H1 (cell line): ENCODE results near the gene IGLL1. TPM values are rescaled to one million over a fixed set of nuclear protein-coding genes. Genes with fewer than 3 reads are reported as not detected.
A peak's percentile ranks its signal among the peaks of the same experiment; 100 is the strongest.

Experiments
- CTCF ChIA-PET: fragments of 300-600 bp; sonication (Branson Sonifier 250); formaldehyde crosslinking; loops from one replicate; lab custom pipeline; 2021; ENCODE audit not compliant: partially characterized antibody; lab: Charles Lee
- POLR2A ChIA-PET: fragments of 300-600 bp; sonication (Branson Sonifier 250); formaldehyde crosslinking; loops from one replicate; lab custom pipeline; 2021; ENCODE audit warnings: inconsistent platforms; ENCODE audit not compliant: partially characterized antibody; lab: Charles Lee
- DNase-seq, 2 experiments: peaks; one replicate each; pipeline versions ENCODE4 v3.0.0 to v3.0.0-alpha.2; 2010 to 2022; ENCODE audit warnings: low spot score in 2 of 2, low read depth in 1 of 2, mixed read lengths in 1 of 2
- FAIRE-seq: peaks from 2 replicates; lab custom pipeline; 2011; peaks lifted over from hg19 to GRCh38; lab: Jason Lieb, UNC
- H2AFZ ChIP-seq: 2 replicates; pipeline ENCODE4 v1.8.1; 2012; ENCODE audit warnings: low read length, inconsistent platforms
- H2AK5ac ChIP-seq: 2 replicates; pipeline ENCODE4 v1.6.1; 2013; ENCODE audit warnings: low read depth, low read length
- H2BK120ac ChIP-seq: replicated peaks from 2 replicates; pipeline ENCODE3; 2013; ENCODE audit warnings: low read depth, low read length, inconsistent platforms
- H2BK12ac ChIP-seq: 2 replicates; pipeline ENCODE4 v1.6.1; 2013; ENCODE audit warnings: low read depth, low read length
- H2BK15ac ChIP-seq: 2 replicates; pipeline ENCODE4 v1.6.1; 2013; ENCODE audit warnings: low read length
- H2BK20ac ChIP-seq: 2 replicates; pipeline ENCODE4 v1.6.1; 2013; ENCODE audit warnings: low read length
- H2BK5ac ChIP-seq: 2 replicates; pipeline ENCODE4 v1.6.1; 2013; ENCODE audit warnings: low read depth, low read length
- H3K14ac ChIP-seq: 2 replicates; pipeline ENCODE4 v1.6.1; 2013; ENCODE audit warnings: inconsistent platforms; ENCODE audit not compliant: insufficient read length
- H3K18ac ChIP-seq: 2 replicates; pipeline ENCODE4 v1.6.1; 2013; ENCODE audit warnings: low read length; ENCODE audit errors: extremely low read depth
- H3K23ac ChIP-seq: 2 replicates; pipeline ENCODE4 v1.6.1; 2013; ENCODE audit warnings: inconsistent platforms; ENCODE audit not compliant: insufficient read length
- H3K23me2 ChIP-seq: 2 replicates; pipeline ENCODE4 v1.6.1; 2013; ENCODE audit warnings: low read depth, low read length
- H3K27ac ChIP-seq: 2 replicates; pipeline ENCODE4 v1.6.1; 2011; ENCODE audit warnings: low read depth, low read length, inconsistent platforms
- H3K27me3 ChIP-seq, 4 experiments: replicated peaks in 1 of 4; 1 replicate in 1 of 4; 2 replicates in 3 of 4; pipeline versions ENCODE4 v1.6.1 to v1.8.1; 2011 to 2013; ENCODE audit warnings: low read length in 3 of 4, mild to moderate bottlenecking in 3 of 4, inconsistent platforms in 2 of 4, mixed read lengths in 2 of 4, moderate library complexity in 1 of 4; ENCODE audit not compliant: control insufficient read depth in 3 of 4, insufficient read depth in 3 of 4; ENCODE audit errors: extremely low read depth in 1 of 4
- H3K36me3 ChIP-seq, 4 experiments: 2 replicates each; pipeline versions ENCODE4 v1.6.1 to v1.8.1; 2011 to 2013; ENCODE audit warnings: mild to moderate bottlenecking in 4 of 4, low read length in 3 of 4, moderate library complexity in 2 of 4, control low read depth in 1 of 4, inconsistent platforms in 1 of 4; ENCODE audit not compliant: insufficient read depth in 4 of 4, control insufficient read depth in 2 of 4
- H3K4ac ChIP-seq: replicated peaks from 2 replicates; pipeline ENCODE3; 2013; ENCODE audit warnings: low read length, low read depth, mixed read lengths, inconsistent platforms; ENCODE audit not compliant: insufficient read length
- H3K4me1 ChIP-seq, 4 experiments: replicated peaks in 1 of 4; 1 replicate in 1 of 4; 2 replicates in 3 of 4; pipeline versions ENCODE4 v1.6.1 to v1.8.1; 2011 to 2013; ENCODE audit warnings: low read length in 3 of 4, inconsistent platforms in 2 of 4, mixed read lengths in 1 of 4; ENCODE audit not compliant: insufficient read depth in 4 of 4, control insufficient read depth in 3 of 4
- H3K4me2 ChIP-seq, 2 experiments: 2 replicates each; pipeline versions ENCODE4 v1.6.1 to v1.8.1; 2011 to 2013; ENCODE audit warnings: low read depth in 2 of 2, low read length in 2 of 2, control low read depth in 1 of 2, inconsistent platforms in 1 of 2, mild to moderate bottlenecking in 1 of 2; ENCODE audit not compliant: insufficient read depth in 1 of 2
- H3K4me3 ChIP-seq, 4 experiments: fragments of 200-600, 300-600 bp in 1 of 4; sonication (generic), shearing (Covaris generic), sonication (Bioruptor Twin) in 1 of 4; 2 replicates each; pipeline versions ENCODE4 v1.5.1 to v1.8.1; 2011 to 2016; ENCODE audit warnings: low read length in 4 of 4, low read depth in 3 of 4, control low read depth in 2 of 4, inconsistent platforms in 2 of 4, mild to moderate bottlenecking in 2 of 4, mixed read lengths in 1 of 4, moderate library complexity in 1 of 4; ENCODE audit not compliant: insufficient read depth in 2 of 4; ENCODE audit errors: extremely low read depth in 1 of 4
- H3K56ac ChIP-seq: replicated peaks from 2 replicates; pipeline ENCODE3; 2013; ENCODE audit warnings: low read depth, mild to moderate bottlenecking, mixed read lengths, low read length, inconsistent platforms; ENCODE audit not compliant: insufficient read length
- H3K79me1 ChIP-seq: 2 replicates; pipeline ENCODE4 v1.6.1; 2013; ENCODE audit warnings: low read depth, low read length, control low read depth
- H3K79me2 ChIP-seq, 2 experiments: 2 replicates each; pipeline versions ENCODE4 v1.6.1 to v1.8.1; 2012 to 2013; ENCODE audit warnings: low read length in 2 of 2, mild to moderate bottlenecking in 2 of 2, inconsistent platforms in 1 of 2; ENCODE audit not compliant: insufficient read depth in 2 of 2, control insufficient read depth in 1 of 2
- H3K9ac ChIP-seq, 4 experiments: replicated peaks in 1 of 4; 1 replicate in 1 of 4; 2 replicates in 3 of 4; pipeline versions ENCODE4 v1.6.1 to v1.8.1; 2011 to 2013; ENCODE audit warnings: low read depth in 3 of 4, low read length in 3 of 4, control low read depth in 2 of 4, mild to moderate bottlenecking in 2 of 4, moderate library complexity in 2 of 4, inconsistent platforms in 1 of 4; ENCODE audit errors: extremely low read depth in 1 of 4
- H3K9me3 ChIP-seq, 2 experiments: 2 replicates each; pipeline versions ENCODE4 v1.6.1 to v1.8.1; 2012 to 2013; ENCODE audit warnings: mild to moderate bottlenecking in 2 of 2, moderate library complexity in 2 of 2, control low read depth in 1 of 2, inconsistent platforms in 1 of 2, low read depth in 1 of 2, low read length in 1 of 2, mixed read lengths in 1 of 2; ENCODE audit not compliant: insufficient read depth in 2 of 2
- H4K20me1 ChIP-seq, 2 experiments: replicated peaks in 1 of 2; 2 replicates each; pipeline versions ENCODE3 to v1.8.1; 2011 to 2013; ENCODE audit warnings: inconsistent platforms in 2 of 2, low read length in 2 of 2, mild to moderate bottlenecking in 1 of 2; ENCODE audit not compliant: insufficient read depth in 2 of 2, control insufficient read depth in 1 of 2
- H4K5ac ChIP-seq: 2 replicates; pipeline ENCODE4 v1.6.1; 2013; ENCODE audit warnings: low read length, low read depth, mixed read lengths, inconsistent platforms; ENCODE audit not compliant: insufficient read length
- H4K8ac ChIP-seq: 2 replicates; pipeline ENCODE4 v1.8.0; 2013; ENCODE audit warnings: mild to moderate bottlenecking, moderate library complexity, low read length, inconsistent platforms; ENCODE audit not compliant: insufficient read depth; ENCODE audit errors: extremely low read depth
- H4K91ac ChIP-seq: replicated peaks from 2 replicates; pipeline ENCODE3; 2013; ENCODE audit warnings: low read length, mixed read lengths, inconsistent platforms; ENCODE audit not compliant: insufficient read length
- PHF8 ChIP-seq: fragments of 200-600 bp; sonication (generic); conservative IDR thresholded peaks from 2 replicates; pipeline ENCODE4 v1.7.1; 2012; ENCODE audit warnings: low read depth, mild to moderate bottlenecking, inconsistent platforms, low read length, moderate library complexity
- WGBS, 2 experiments: shearing (Covaris generic) in 1 of 2; methylation state at CpG; one replicate each; pipeline versions ENCODE4 v1.1.6 to v1.1.7; 2013 to 2015; ENCODE audit warnings: low lambda C conversion rate in 2 of 2, mixed read lengths in 2 of 2, inconsistent platforms in 1 of 2, low coverage in 1 of 2, missing lambda C conversion rate in 1 of 2; ENCODE audit not compliant: insufficient replicate concordance in 2 of 2, insufficient coverage in 1 of 2, insufficient read length in 1 of 2; ENCODE audit errors: extremely low coverage in 1 of 2, missing lambda C conversion rate in 1 of 2; 5-methylcytosine and 5-hydroxymethylcytosine counted together
- polyA plus RNA-seq, 7 experiments: library from polyadenylated mRNA; depleted of rRNA in 3 of 7; stranded (reverse) in 5 of 7; unstranded in 2 of 7; fragments of >200 nt in 5 of 7; fragments of 200-250 nt in 2 of 7; gene quantifications; 1 replicate in 5 of 7; 2 replicates in 1 of 7; 4 replicates in 1 of 7; pipeline versions ENCODE4 v1.2.1 to v1.2.3, GENCODE V29; 2011 to 2013; ENCODE audit warnings: missing spikeins in 2 of 7, mixed read lengths in 2 of 7
- total RNA-seq: library from RNA; stranded (reverse); fragmentation: NEBNext Ultra II Directional; extraction: Animal tissue kit (Norgen Biotek cat#: 25700); gene quantifications from 2 replicates; pipeline ENCODE4 v1.2.1, GENCODE V29; 2021

IGLL1 gene
- total and polyA plus RNA-seq, 2 of the 8 experiments (the other 6 are each of a cell fraction or from before 2014, with no cell fraction given) = not detected

- no peaks in the 10 kb centered on the region for H3K36me3 ChIP-seq
- H2BK15ac ChIP-seq = peak overlapping the region; percentile 88; the same call in 1 of the 2 replicates
- DNase-seq = no peak
- H2BK12ac ChIP-seq = peak overlapping the region; percentile 99; the same call in 1 of the 2 replicates
- peaks cover 12 to 52% (median 40%) of the 10 kb centered on the region in 4 experiments for H3K4me1 ChIP-seq
- H3K27ac ChIP-seq = no peak overlapping the region
- WGBS, 2 experiments = 73% methylated on average over 4 of the region's 5 CpGs; no CpG with 5 or more reads in 1 of the 2 experiments
- H3K79me1 ChIP-seq = no peaks in the 10 kb centered on the region
- no peak overlapping the region for H4K5ac ChIP-seq
- ChIA-PET CTCF (interaction anchor here (1.5 kb wide), 1 partner anchor 219 kb away, joined by 3 read pairs; no protein-coding TSS in a partner anchor), POLR2A (no interaction called here)
- H3K14ac ChIP-seq = no peak overlapping the region
- peaks cover 3% of the 10 kb centered on the region; the same call in 1 of the 2 replicates for H3K23me2 ChIP-seq
- H3K27me3 ChIP-seq = peaks cover 0 to 6% (median 4%) of the 10 kb centered on the region in 4 experiments; a peak in 3 of 7 replicates
- H3K23ac ChIP-seq = no peak overlapping the region
- peak overlapping the region; percentile 90 for H2BK20ac ChIP-seq
- no peaks in the 10 kb centered on the region for H4K20me1 ChIP-seq
- peak overlapping the region; percentile 65 for H4K91ac ChIP-seq
- peak overlapping the region; percentile 23; the same call in 1 of the 2 replicates for H4K8ac ChIP-seq
- peak overlapping the region; percentile 73 for H3K56ac ChIP-seq
- no peak for FAIRE-seq
- H3K9me3 ChIP-seq = no peaks in the 10 kb centered on the region
- peak overlapping the region; percentile 25 for H3K4ac ChIP-seq
- peak overlapping the region in 1 of 4 experiments; percentile 50; a peak in 1 of 8 replicates for H3K4me3 ChIP-seq
- H2AK5ac ChIP-seq = 0 out of 2 replicates have a peak overlapping the region, but pooled peaks have one; percentile 1
- peak overlapping the region; percentile 90 for H3K18ac ChIP-seq
- peak overlapping the region; percentile 79 for H2BK120ac ChIP-seq
- H2BK5ac ChIP-seq = peak overlapping the region; percentile 92; the same call in 1 of the 2 replicates
- peak overlapping the region; percentile 52 to 61; a peak in 2 of 4 replicates for H3K4me2 ChIP-seq
- no peak overlapping the region for H2AFZ ChIP-seq
- no peaks in the 10 kb centered on the region for H3K79me2 ChIP-seq
- no peak overlapping the region for H3K9ac ChIP-seq
- TF ChIP-seq PHF8 = no peak
These were observed 47.4 kb downstream of the IGLL1 start for GRCh38 chr22:23532731-23533130.
